ENCODE results near the gene PGR. TPM values are rescaled to one million over a fixed set of nuclear protein-coding genes. Genes with fewer than 3 reads are reported as not detected.

Gene PGR
- total RNA-seq, 1 donor from 2014 or later: 0.18 TPM

GRCh38 chr11:101133190-101133589 is 3.6 kb upstream of the PGR start:
- Histone ChIP-seq H3K27ac (ENCODE audit: low read depth, low read length) (no peak overlapping the region), H3K9ac (ENCODE audit: low read length) (no peak overlapping the region), H3K4me3 (ENCODE audit: insufficient read depth, low read depth, low read length) (no peak overlapping the region), H3K36me3 (ENCODE audit: insufficient read depth, low read length) (no peaks in the 10 kb centered on the region), H3K4me1 (ENCODE audit: insufficient read depth, low read length) (no peaks in the 10 kb centered on the region), H3K9me3 (ENCODE audit: insufficient read depth, low read depth, low read length) (no peaks in the 10 kb centered on the region), H4K20me1 (ENCODE audit: insufficient read depth, low read length) (no peaks in the 10 kb centered on the region), H3K4me2 (ENCODE audit: low read length) (no peak overlapping the region), H2AFZ (ENCODE audit: low read depth, low read length) (no peak overlapping the region), H3K27me3 (ENCODE audit: insufficient read depth, low read length) (peaks cover 36% of the 10 kb centered on the region), H3K79me2 (ENCODE audit: insufficient read depth, low read length) (no peaks in the 10 kb centered on the region)
- no peaks in the 10 kb centered on the region for H3K36me3 Mint-ChIP-seq (ENCODE audit: low read depth, unreplicated experiment)
- TF ChIP-seq EZH2 (IDR thresholded peaks at IDR 0.05; ENCODE audit: insufficient read depth, low read length) (no peak), CTCF (IDR thresholded peaks at IDR 0.05; ENCODE audit: insufficient read depth, low read depth, low read length) (no peak)
- peaks cover 45% of the 10 kb centered on the region for H3K27me3 Mint-ChIP-seq (ENCODE audit: low read depth, unreplicated experiment)
- peaks cover 2% of the 10 kb centered on the region for H3K4me1 Mint-ChIP-seq (ENCODE audit: low read depth, unreplicated experiment)
- DNase-seq (ENCODE audit: low read depth): no peak
- no peak overlapping the region for H3K4me3 Mint-ChIP-seq (ENCODE audit: unreplicated experiment)
- FAIRE-seq: no peak
- H3K9me3 Mint-ChIP-seq (ENCODE audit: unreplicated experiment): no peaks in the 10 kb centered on the region
- no peak overlapping the region for H3K27ac Mint-ChIP-seq (ENCODE audit: unreplicated experiment)

- no peaks in the 10 kb centered on the region for H3K4me1 ChIP-seq (ENCODE audit: insufficient read depth, low read length)
- DNase-seq (ENCODE audit: low read depth) (no peak), FAIRE-seq (no peak)
- no peaks in the 10 kb centered on the region for H3K9me3 ChIP-seq (ENCODE audit: insufficient read depth, low read depth, low read length)
- peaks cover 2% of the 10 kb centered on the region for H3K4me1 Mint-ChIP-seq (ENCODE audit: low read depth, unreplicated experiment)
- no peak for TF ChIP-seq CTCF (IDR thresholded peaks at IDR 0.05; ENCODE audit: insufficient read depth, low read depth, low read length)
- peak; percentile 79 for TF ChIP-seq EZH2 (IDR thresholded peaks at IDR 0.05; ENCODE audit: insufficient read depth, low read length)
- peak overlapping the region; percentile 11 for H2AFZ ChIP-seq (ENCODE audit: low read depth, low read length)
- peaks cover 61% of the 10 kb centered on the region for H3K27me3 Mint-ChIP-seq (ENCODE audit: low read depth, unreplicated experiment)
- H3K36me3 Mint-ChIP-seq (ENCODE audit: low read depth, unreplicated experiment): no peaks in the 10 kb centered on the region
- no peaks in the 10 kb centered on the region for H3K79me2 ChIP-seq (ENCODE audit: insufficient read depth, low read length)
- no peak overlapping the region for H3K27ac ChIP-seq (ENCODE audit: low read depth, low read length)
- H3K9me3 Mint-ChIP-seq (ENCODE audit: unreplicated experiment): peaks cover 3% of the 10 kb centered on the region
- no peak overlapping the region for H3K9ac ChIP-seq (ENCODE audit: low read length)
- H3K4me3 Mint-ChIP-seq (ENCODE audit: unreplicated experiment): peak overlapping the region; percentile 67
- H3K27me3 ChIP-seq (ENCODE audit: insufficient read depth, low read length): peaks cover 57% of the 10 kb centered on the region
- no peak overlapping the region for H3K27ac Mint-ChIP-seq (ENCODE audit: unreplicated experiment)
- H4K20me1 ChIP-seq (ENCODE audit: insufficient read depth, low read length): no peaks in the 10 kb centered on the region
- H3K36me3 ChIP-seq (ENCODE audit: insufficient read depth, low read length): no peaks in the 10 kb centered on the region
- peak overlapping the region; percentile 83 for H3K4me2 ChIP-seq (ENCODE audit: low read length)
- H3K4me3 ChIP-seq (ENCODE audit: insufficient read depth, low read depth, low read length): no peak overlapping the region
Observed at GRCh38 chr11:101128571-101129202, 926 bp downstream of the PGR start.
